Measurements from ENCODE around the gene LAMP1. TPM values are rescaled to one million over a fixed set of nuclear protein-coding genes. Genes with fewer than 3 reads are reported as not detected.
"Not testable (repeated sequence)": the region's sequence is repeated elsewhere in the genome, so short reads cannot be mapped to it uniquely, and the experiment has no call there.

The LAMP1 gene
- total RNA-seq, 2 experiments from 2014 or later, result 12.2 to 24.6 TPM

DNA sequence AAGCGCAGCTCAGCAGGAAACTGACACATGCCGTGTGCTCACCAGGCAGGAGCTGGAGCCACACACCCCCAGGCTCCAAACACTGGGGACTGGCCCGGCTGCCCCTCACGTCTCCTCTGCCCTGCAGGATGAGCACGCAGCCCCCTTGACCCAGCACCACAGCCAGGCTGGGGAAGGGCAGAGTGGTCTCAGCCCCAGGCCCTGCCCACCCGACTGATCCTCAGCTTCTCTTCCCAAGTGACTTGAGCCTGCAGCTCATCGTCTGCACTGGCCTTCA, 46.6 kb downstream of the LAMP1 start:
- Histone ChIP-seq H2AFZ (ENCODE audit: low read length) (no peak overlapping the region), H4K20me1 (ENCODE audit: insufficient read depth, low read length) (no peaks in the 10 kb centered on the region), H3K27ac (ENCODE audit: low read depth, low read length, poor library complexity, severe bottlenecking) (no peak overlapping the region), H3K79me2 (ENCODE audit: insufficient read depth, low read depth, low read length) (no peaks in the 10 kb centered on the region), H3K36me3 (ENCODE audit: insufficient read depth, low read length) (no peaks in the 10 kb centered on the region), H3K9me2 (ENCODE audit: insufficient read depth, low read length) (no peaks in the 10 kb centered on the region), H3K4me2 (ENCODE audit: low read length) (no peak overlapping the region), H3K9me3 (ENCODE audit: low read length) (no peaks in the 10 kb centered on the region), H3K4me3 (ENCODE audit: low read depth, low read length, poor library complexity, severe bottlenecking) (no peak overlapping the region), H3K4me1 (ENCODE audit: insufficient read depth, low read length, poor library complexity, severe bottlenecking) (no peaks in the 10 kb centered on the region)
- intact Hi-C loops (cut with micrococcal nuclease; ENCODE audit: unreplicated experiment), result no loop called here
- POLR2A ChIA-PET, result no interaction called here
- TF ChIP-seq, protein P1, sequence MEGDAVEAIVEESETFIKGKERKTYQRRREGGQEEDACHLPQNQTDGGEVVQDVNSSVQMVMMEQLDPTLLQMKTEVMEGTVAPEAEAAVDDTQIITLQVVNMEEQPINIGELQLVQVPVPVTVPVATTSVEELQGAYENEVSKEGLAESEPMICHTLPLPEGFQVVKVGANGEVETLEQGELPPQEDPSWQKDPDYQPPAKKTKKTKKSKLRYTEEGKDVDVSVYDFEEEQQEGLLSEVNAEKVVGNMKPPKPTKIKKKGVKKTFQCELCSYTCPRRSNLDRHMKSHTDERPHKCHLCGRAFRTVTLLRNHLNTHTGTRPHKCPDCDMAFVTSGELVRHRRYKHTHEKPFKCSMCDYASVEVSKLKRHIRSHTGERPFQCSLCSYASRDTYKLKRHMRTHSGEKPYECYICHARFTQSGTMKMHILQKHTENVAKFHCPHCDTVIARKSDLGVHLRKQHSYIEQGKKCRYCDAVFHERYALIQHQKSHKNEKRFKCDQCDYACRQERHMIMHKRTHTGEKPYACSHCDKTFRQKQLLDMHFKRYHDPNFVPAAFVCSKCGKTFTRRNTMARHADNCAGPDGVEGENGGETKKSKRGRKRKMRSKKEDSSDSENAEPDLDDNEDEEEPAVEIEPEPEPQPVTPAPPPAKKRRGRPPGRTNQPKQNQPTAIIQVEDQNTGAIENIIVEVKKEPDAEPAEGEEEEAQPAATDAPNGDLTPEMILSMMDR (conservative IDR thresholded peaks at IDR 0.05; ENCODE audit: low read length), result no peak
- TF ChIP-seq EZH2phosphoT487 (IDR thresholded peaks at IDR 0.05; ENCODE audit: borderline replicate concordance, low read depth, low read length), result no peak
- CTCF ChIA-PET (ENCODE audit: unreplicated experiment), result no interaction called here
- no TSS peak for BruUV-seq (replicated peaks)
- DNase-seq (ENCODE audit: low spot score), result no peak

DNA sequence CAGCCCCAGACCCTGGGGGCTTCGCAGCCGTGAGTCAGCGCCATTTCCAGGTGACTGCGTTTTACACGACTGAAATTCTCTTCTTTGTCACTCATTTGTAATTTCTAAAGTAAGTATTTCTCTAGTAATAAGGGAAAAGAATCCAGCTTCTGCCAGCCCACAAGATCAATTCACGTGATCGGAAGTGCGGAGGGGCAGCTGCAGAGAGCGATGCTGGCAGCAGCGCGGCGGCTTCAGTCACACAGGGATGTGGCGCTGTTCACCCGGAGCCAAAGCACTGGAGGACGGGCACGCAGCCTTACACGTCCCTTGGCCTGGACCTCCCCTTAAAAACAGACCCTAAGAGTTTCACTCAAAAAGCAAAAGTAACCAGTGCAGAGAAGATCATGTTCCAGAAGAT, 48.4 kb downstream of the LAMP1 start:
- Histone ChIP-seq H3K4me1 (ENCODE audit: insufficient read depth, low read length, poor library complexity, severe bottlenecking) (no peaks in the 10 kb centered on the region), H3K9me3 (ENCODE audit: low read length) (no peaks in the 10 kb centered on the region), H3K4me2 (ENCODE audit: low read length) (no peak overlapping the region), H3K27ac (ENCODE audit: low read depth, low read length, poor library complexity, severe bottlenecking) (no peak overlapping the region), H3K9me2 (ENCODE audit: insufficient read depth, low read length) (no peaks in the 10 kb centered on the region), H3K36me3 (ENCODE audit: insufficient read depth, low read length) (no peaks in the 10 kb centered on the region), H3K4me3 (ENCODE audit: low read depth, low read length, poor library complexity, severe bottlenecking) (no peak overlapping the region), H3K79me2 (ENCODE audit: insufficient read depth, low read depth, low read length) (no peaks in the 10 kb centered on the region), H4K20me1 (ENCODE audit: insufficient read depth, low read length) (no peaks in the 10 kb centered on the region), H2AFZ (ENCODE audit: low read length) (no peak overlapping the region)
- BruUV-seq (replicated peaks), result no TSS peak
- no peak for DNase-seq (ENCODE audit: low spot score)
- ChIA-PET CTCF (ENCODE audit: unreplicated experiment) (no interaction called here), POLR2A (no interaction called here)
- TF ChIP-seq EZH2phosphoT487 (IDR thresholded peaks at IDR 0.05; ENCODE audit: borderline replicate concordance, low read depth, low read length), result no peak
- TF ChIP-seq, protein P1 (conservative IDR thresholded peaks at IDR 0.05; ENCODE audit: low read length), result no peak
- intact Hi-C loops (cut with micrococcal nuclease; ENCODE audit: unreplicated experiment), result no loop called here

DNA sequence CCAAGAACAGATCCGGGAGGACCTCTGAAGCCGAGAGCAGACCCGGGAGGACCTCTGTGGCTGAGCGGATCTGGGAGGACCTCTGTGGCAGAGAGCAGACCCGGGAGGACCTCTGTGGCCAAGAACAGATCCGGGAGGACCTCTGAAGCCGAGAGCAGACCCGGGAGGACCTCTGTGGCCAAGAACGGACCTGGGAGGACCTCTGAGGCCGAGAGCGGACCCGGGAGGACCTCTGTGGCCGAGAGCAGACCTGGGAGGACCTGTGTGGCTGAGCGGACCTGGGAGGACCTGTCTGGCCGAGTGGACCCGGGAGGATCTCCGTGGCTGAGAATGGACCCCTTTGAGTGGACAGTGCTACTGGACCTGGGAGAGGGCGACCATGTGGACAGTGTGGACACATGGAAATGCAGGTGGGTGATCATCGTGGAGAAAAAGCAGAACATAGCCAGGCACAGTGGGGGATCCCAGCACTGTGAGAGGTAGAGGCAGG, 50.7 kb downstream of the LAMP1 start:
- H3K4me3 ChIP-seq (ENCODE audit: low read depth, low read length, poor library complexity, severe bottlenecking); H3K27ac ChIP-seq (ENCODE audit: low read depth, low read length, poor library complexity, severe bottlenecking); H3K9me3 ChIP-seq (ENCODE audit: low read length); H3K9me2 ChIP-seq (ENCODE audit: insufficient read depth, low read length); H3K79me2 ChIP-seq (ENCODE audit: insufficient read depth, low read depth, low read length); DNase-seq (ENCODE audit: low spot score); H2AFZ ChIP-seq (ENCODE audit: low read length); H3K36me3 ChIP-seq (ENCODE audit: insufficient read depth, low read length); intact Hi-C loops (cut with micrococcal nuclease; ENCODE audit: unreplicated experiment); H3K4me2 ChIP-seq (ENCODE audit: low read length); POLR2A ChIA-PET; H4K20me1 ChIP-seq (ENCODE audit: insufficient read depth, low read length); H3K4me1 ChIP-seq (ENCODE audit: insufficient read depth, low read length, poor library complexity, severe bottlenecking); CTCF ChIA-PET (ENCODE audit: unreplicated experiment); BruUV-seq (replicated peaks): not testable (repeated sequence)

Measured in OCI-LY7 (cell line).